Measurements from ENCODE around the gene DDR1.
"Not testable (repeated sequence)": the region's sequence is repeated elsewhere in the genome, so short reads cannot be mapped to it uniquely, and the experiment has no call there.

The DDR1 gene

GRCh38 chr6:30894935-30895334 lies 10.6 kb downstream of the DDR1 start:
- DNase-seq (ENCODE audit: low read depth) = no peak

- DNase-seq (ENCODE audit: low read depth) = no peak
Observed at GRCh38 chr6:30895343-30895742, 11.0 kb downstream of the DDR1 start.

GRCh38 chr6:30896541-30896940 lies 12.2 kb downstream of the DDR1 start:
- no peak for DNase-seq (ENCODE audit: low read depth)

- DNase-seq (ENCODE audit: low read depth) = no peak
Observed at GRCh38 chr6:30897882-30898281, 13.6 kb downstream of the DDR1 start.

- no peak for DNase-seq (ENCODE audit: low read depth)
Observed at GRCh38 chr6:30898750-30899360, 14.5 kb downstream of the DDR1 start.

- no peak for DNase-seq (ENCODE audit: low read depth)
Observed at GRCh38 chr6:30900863-30901417, 16.6 kb downstream of the DDR1 start.

- DNase-seq (ENCODE audit: low read depth) = no peak
Observed at GRCh38 chr6:30901436-30901835, 17.1 kb downstream of the DDR1 start.

GRCh38 chr6:30902196-30902595 lies 17.9 kb downstream of the DDR1 start:
- DNase-seq (ENCODE audit: low read depth) = not testable (repeated sequence)

GRCh38 chr6:30902709-30903108 lies 18.4 kb downstream of the DDR1 start:
- no peak for DNase-seq (ENCODE audit: low read depth)

- DNase-seq (ENCODE audit: low read depth) = no peak
Observed at GRCh38 chr6:30903236-30903635, 18.9 kb downstream of the DDR1 start.

- DNase-seq (ENCODE audit: low read depth) = not testable (repeated sequence)
Observed at GRCh38 chr6:30907290-30907757, 23.0 kb downstream of the DDR1 start.

GRCh38 chr6:30907758-30908591 lies 23.7 kb downstream of the DDR1 start, which contains the start of gene GTF2H4:
GTF2H4 (plus strand) TSS chr6:30908207.
- DNase-seq (ENCODE audit: low read depth) = peak; percentile 94

GRCh38 chr6:30908700-30909099 lies 24.4 kb downstream of the DDR1 start:
- DNase-seq (ENCODE audit: low read depth) = no peak

GRCh38 chr6:30910473-30910872 lies 26.2 kb downstream of the DDR1 start:
- not testable (repeated sequence) for DNase-seq (ENCODE audit: low read depth)

GRCh38 chr6:30912746-30913520 lies 28.6 kb downstream of the DDR1 start:
- no peak for DNase-seq (ENCODE audit: low read depth)

- DNase-seq (ENCODE audit: low read depth) = peak; percentile 6
Observed at GRCh38 chr6:30913721-30914075, 29.4 kb downstream of the DDR1 start.

GRCh38 chr6:30914076-30914853 lies 29.9 kb downstream of the DDR1 start, which contains the start of gene VARS2:
VARS2 (plus strand) TSS chr6:30914238; CDS start chr6:30914837, 599 bp downstream.
- peak; percentile 74 for DNase-seq (ENCODE audit: low read depth)

- no peak for DNase-seq (ENCODE audit: low read depth)
Observed at GRCh38 chr6:30914854-30915590, 30.7 kb downstream of the DDR1 start.

GRCh38 chr6:30915591-30915946 lies 31.2 kb downstream of the DDR1 start:
- DNase-seq (ENCODE audit: low read depth) = no peak

- DNase-seq (ENCODE audit: low read depth) = no peak
Observed at GRCh38 chr6:30917041-30917440, 32.7 kb downstream of the DDR1 start.

GRCh38 chr6:30917487-30917886 lies 33.2 kb downstream of the DDR1 start:
- DNase-seq (ENCODE audit: low read depth) = no peak

Measured in activated T-cell treated with anti-CD3 and anti-CD28 coated beads for 1 hour (primary cell).